ENCODE data around the gene FRA10AC1.

FRA10AC1 gene

GRCh38 chr10:93703841-93704240, 1.4 kb upstream of the FRA10AC1 start:
- WGBS: no CpG with 5 or more reads among the region's 1 CpG
- H3K9ac ChIP-seq (ENCODE audit: low read length): peak overlapping the region; percentile 97
- no peak for DNase-seq
- H3K14ac ChIP-seq (ENCODE audit: low read length in 2 of 2): no peak overlapping the region
- H3K27me3 ChIP-seq (ENCODE audit: control insufficient read depth in 1 of 2, insufficient read depth in 1 of 2, low read length in 2 of 2): no peaks in the 10 kb centered on the region
- H2BK12ac ChIP-seq (ENCODE audit: low read length in 2 of 2): no peak overlapping the region
- H3K4me2 ChIP-seq (ENCODE audit: low read length, poor library complexity, severe bottlenecking): no peak overlapping the region
- no peak overlapping the region for H3K18ac ChIP-seq (ENCODE audit: low read depth in 1 of 2, low read length in 2 of 2)
- no peak overlapping the region for H3K4me3 ChIP-seq (ENCODE audit: insufficient read depth in 1 of 2, low read depth in 1 of 2, low read length in 2 of 2)
- H3K4me1 ChIP-seq (ENCODE audit: control insufficient read depth, insufficient read depth, low read depth, low read length): peaks cover 2% of the 10 kb centered on the region
- no peak overlapping the region for H2AK5ac ChIP-seq (ENCODE audit: low read length, severe bottlenecking)
- H3K9me3 ChIP-seq (ENCODE audit: control insufficient read depth, low read length): no peaks in the 10 kb centered on the region
- no peak overlapping the region for H4K8ac ChIP-seq (ENCODE audit: low read length)
- no peak overlapping the region for H2BK120ac ChIP-seq (ENCODE audit: low read depth, low read length)
- H2AFZ ChIP-seq (ENCODE audit: low read depth, low read length): no peak overlapping the region
- H2BK5ac ChIP-seq (ENCODE audit: low read depth, low read length, poor library complexity, severe bottlenecking): no peak overlapping the region
- H4K91ac ChIP-seq (ENCODE audit: low read length): no peak overlapping the region
- H3K4ac ChIP-seq (ENCODE audit: low read depth in 1 of 2, low read length in 2 of 2): no peak overlapping the region
- H3K36me3 ChIP-seq (ENCODE audit: control insufficient read depth in 1 of 2, insufficient read depth in 2 of 2, low read depth in 1 of 2, low read length in 2 of 2): peaks cover 1 to 12% of the 10 kb centered on the region in 2 experiments
- H3K27ac ChIP-seq (ENCODE audit: low read length, poor library complexity, severe bottlenecking): no peak overlapping the region
- H3K79me1 ChIP-seq (replicated peaks; ENCODE audit: low read length, poor library complexity, severe bottlenecking): peaks cover 6% of the 10 kb centered on the region
- H2BK15ac ChIP-seq (ENCODE audit: low read depth, poor library complexity, severe bottlenecking): no peak overlapping the region
- no peak overlapping the region for H3K23ac ChIP-seq (ENCODE audit: low read length in 2 of 2)

- WGBS: 12% methylated on average over 12 of the region's 12 CpGs
- peaks cover 3 to 20% of the 10 kb centered on the region in 2 experiments for H3K36me3 ChIP-seq (ENCODE audit: control insufficient read depth in 1 of 2, insufficient read depth in 2 of 2, low read depth in 1 of 2, low read length in 2 of 2)
- H3K4me3 ChIP-seq (ENCODE audit: insufficient read depth in 1 of 2, low read depth in 1 of 2, low read length in 2 of 2): peak overlapping the region; percentile 48 to 94
- no peak overlapping the region for H3K23ac ChIP-seq (ENCODE audit: low read length in 2 of 2)
- H3K4ac ChIP-seq (ENCODE audit: low read depth in 1 of 2, low read length in 2 of 2): peak overlapping the region in 1 of 2 experiments; percentile 26
- H3K79me1 ChIP-seq (replicated peaks; ENCODE audit: low read length, poor library complexity, severe bottlenecking): peaks cover 7% of the 10 kb centered on the region
- H4K91ac ChIP-seq (ENCODE audit: low read length): no peak overlapping the region
- peak overlapping the region; percentile 1 for H2AFZ ChIP-seq (ENCODE audit: low read depth, low read length)
- peak overlapping the region; percentile 4 to 71 for H3K18ac ChIP-seq (ENCODE audit: low read depth in 1 of 2, low read length in 2 of 2)
- no peak overlapping the region for H2BK120ac ChIP-seq (ENCODE audit: low read depth, low read length)
- H2AK5ac ChIP-seq (ENCODE audit: low read length, severe bottlenecking): no peak overlapping the region
- H3K9me3 ChIP-seq (ENCODE audit: control insufficient read depth, low read length): no peaks in the 10 kb centered on the region
- peak overlapping the region; percentile 97 for H3K9ac ChIP-seq (ENCODE audit: low read length)
- H2BK12ac ChIP-seq (ENCODE audit: low read length in 2 of 2): no peak overlapping the region
- peak overlapping the region; percentile 89 for H3K27ac ChIP-seq (ENCODE audit: low read length, poor library complexity, severe bottlenecking)
- H3K4me2 ChIP-seq (ENCODE audit: low read length, poor library complexity, severe bottlenecking): peak overlapping the region; percentile 83
- H3K4me1 ChIP-seq (ENCODE audit: control insufficient read depth, insufficient read depth, low read depth, low read length): peaks cover 2% of the 10 kb centered on the region
- no peaks in the 10 kb centered on the region for H3K27me3 ChIP-seq (ENCODE audit: control insufficient read depth in 1 of 2, insufficient read depth in 1 of 2, low read length in 2 of 2)
- DNase-seq: no peak
- H3K14ac ChIP-seq (ENCODE audit: low read length in 2 of 2): no peak overlapping the region
- peak overlapping the region; percentile 73 for H4K8ac ChIP-seq (ENCODE audit: low read length)
- no peak overlapping the region for H2BK15ac ChIP-seq (ENCODE audit: low read depth, poor library complexity, severe bottlenecking)
- no peak overlapping the region for H2BK5ac ChIP-seq (ENCODE audit: low read depth, low read length, poor library complexity, severe bottlenecking)
Observed at GRCh38 chr10:93703066-93703465, 674 bp upstream of the FRA10AC1 start.

- H2BK120ac ChIP-seq (ENCODE audit: low read depth, low read length): no peak overlapping the region
- H3K79me1 ChIP-seq (replicated peaks; ENCODE audit: low read length, poor library complexity, severe bottlenecking): peaks cover 10% of the 10 kb centered on the region
- H3K27ac ChIP-seq (ENCODE audit: low read length, poor library complexity, severe bottlenecking): peak overlapping the region; percentile 71
- peak overlapping the region in 1 of 2 experiments; percentile 86 for H3K4ac ChIP-seq (ENCODE audit: low read depth in 1 of 2, low read length in 2 of 2)
- no peak overlapping the region for H3K23ac ChIP-seq (ENCODE audit: low read length in 2 of 2)
- H4K91ac ChIP-seq (ENCODE audit: low read length): no peak overlapping the region
- H3K36me3 ChIP-seq (ENCODE audit: control insufficient read depth in 1 of 2, insufficient read depth in 2 of 2, low read depth in 1 of 2, low read length in 2 of 2): peaks cover 3 to 32% of the 10 kb centered on the region in 2 experiments
- H3K9me3 ChIP-seq (ENCODE audit: control insufficient read depth, low read length): no peaks in the 10 kb centered on the region
- H3K4me3 ChIP-seq (ENCODE audit: insufficient read depth in 1 of 2, low read depth in 1 of 2, low read length in 2 of 2): peak overlapping the region in 1 of 2 experiments; percentile 94
- H3K4me1 ChIP-seq (ENCODE audit: control insufficient read depth, insufficient read depth, low read depth, low read length): peaks cover 2% of the 10 kb centered on the region
- 6% methylated on average over 9 of the region's 9 CpGs for WGBS
- no peak overlapping the region for H2BK12ac ChIP-seq (ENCODE audit: low read length in 2 of 2)
- H2BK5ac ChIP-seq (ENCODE audit: low read depth, low read length, poor library complexity, severe bottlenecking): no peak overlapping the region
- H2BK15ac ChIP-seq (ENCODE audit: low read depth, poor library complexity, severe bottlenecking): no peak overlapping the region
- DNase-seq: peak; percentile 78
- no peak overlapping the region for H2AFZ ChIP-seq (ENCODE audit: low read depth, low read length)
- peak overlapping the region; percentile 65 for H3K4me2 ChIP-seq (ENCODE audit: low read length, poor library complexity, severe bottlenecking)
- H3K9ac ChIP-seq (ENCODE audit: low read length): peak overlapping the region; percentile 97
- no peak overlapping the region for H4K8ac ChIP-seq (ENCODE audit: low read length)
- no peak overlapping the region for H2AK5ac ChIP-seq (ENCODE audit: low read length, severe bottlenecking)
- H3K27me3 ChIP-seq (ENCODE audit: control insufficient read depth in 1 of 2, insufficient read depth in 1 of 2, low read length in 2 of 2): no peaks in the 10 kb centered on the region
- H3K14ac ChIP-seq (ENCODE audit: low read length in 2 of 2): no peak overlapping the region
- H3K18ac ChIP-seq (ENCODE audit: low read depth in 1 of 2, low read length in 2 of 2): no peak overlapping the region
Observed at GRCh38 chr10:93701866-93702209, 554 bp downstream of the FRA10AC1 start.

GRCh38 chr10:93697207-93697606, 5.2 kb downstream of the FRA10AC1 start:
- no peak overlapping the region for H3K14ac ChIP-seq (ENCODE audit: low read length in 2 of 2)
- peaks cover 9 to 69% of the 10 kb centered on the region in 2 experiments for H3K36me3 ChIP-seq (ENCODE audit: control insufficient read depth in 1 of 2, insufficient read depth in 2 of 2, low read depth in 1 of 2, low read length in 2 of 2)
- H4K91ac ChIP-seq (ENCODE audit: low read length): no peak overlapping the region
- H2AFZ ChIP-seq (ENCODE audit: low read depth, low read length): no peak overlapping the region
- no peak overlapping the region for H3K23ac ChIP-seq (ENCODE audit: low read length in 2 of 2)
- H2BK15ac ChIP-seq (ENCODE audit: low read depth, poor library complexity, severe bottlenecking): no peak overlapping the region
- DNase-seq: no peak
- H3K9ac ChIP-seq (ENCODE audit: low read length): no peak overlapping the region
- H4K8ac ChIP-seq (ENCODE audit: low read length): no peak overlapping the region
- H3K4me3 ChIP-seq (ENCODE audit: insufficient read depth in 1 of 2, low read depth in 1 of 2, low read length in 2 of 2): no peak overlapping the region
- H3K9me3 ChIP-seq (ENCODE audit: control insufficient read depth, low read length): no peaks in the 10 kb centered on the region
- no peaks in the 10 kb centered on the region for H3K27me3 ChIP-seq (ENCODE audit: control insufficient read depth in 1 of 2, insufficient read depth in 1 of 2, low read length in 2 of 2)
- H3K27ac ChIP-seq (ENCODE audit: low read length, poor library complexity, severe bottlenecking): no peak overlapping the region
- H2BK5ac ChIP-seq (ENCODE audit: low read depth, low read length, poor library complexity, severe bottlenecking): no peak overlapping the region
- no peak overlapping the region for H3K4ac ChIP-seq (ENCODE audit: low read depth in 1 of 2, low read length in 2 of 2)
- WGBS: 86% methylated on average over 2 of the region's 2 CpGs
- H3K79me1 ChIP-seq (replicated peaks; ENCODE audit: low read length, poor library complexity, severe bottlenecking): peaks cover 19% of the 10 kb centered on the region
- no peak overlapping the region for H2BK120ac ChIP-seq (ENCODE audit: low read depth, low read length)
- no peak overlapping the region for H3K4me2 ChIP-seq (ENCODE audit: low read length, poor library complexity, severe bottlenecking)
- H2AK5ac ChIP-seq (ENCODE audit: low read length, severe bottlenecking): no peak overlapping the region
- H3K18ac ChIP-seq (ENCODE audit: low read depth in 1 of 2, low read length in 2 of 2): no peak overlapping the region
- peaks cover 2% of the 10 kb centered on the region for H3K4me1 ChIP-seq (ENCODE audit: control insufficient read depth, insufficient read depth, low read depth, low read length)
- H2BK12ac ChIP-seq (ENCODE audit: low read length in 2 of 2): no peak overlapping the region
